Nephron (organoid): ENCODE measurements around the gene NECTIN2.
"Not testable (repeated sequence)": the region's sequence is repeated elsewhere in the genome, so short reads cannot be mapped to it uniquely, and the experiment has no call there.

ENCODE experiments used
- H3K27ac Mint-ChIP-seq, 3 experiments: 2 replicates each; pipeline ENCODE4 v1.8.0; 2020; ENCODE audit warnings: mixed read lengths in 3 of 3, mild to moderate bottlenecking in 2 of 3, moderate library complexity in 1 of 3
- H3K27me3 Mint-ChIP-seq: 2 replicates; pipeline ENCODE4 v1.8.0; 2021; ENCODE audit warnings: low read depth, mild to moderate bottlenecking, moderate library complexity, mixed read lengths
- H3K36me3 Mint-ChIP-seq: 2 replicates; pipeline ENCODE4 v1.8.0; 2020; ENCODE audit warnings: low read depth, mixed read lengths
- H3K4me1 Mint-ChIP-seq: 2 replicates; pipeline ENCODE4 v1.8.0; 2020; ENCODE audit warnings: mixed read lengths
- H3K4me3 Mint-ChIP-seq, 3 experiments: 2 replicates each; pipeline ENCODE4 v1.8.0; 2020; ENCODE audit warnings: mild to moderate bottlenecking in 3 of 3, mixed read lengths in 3 of 3, moderate library complexity in 2 of 3
- H3K9me3 Mint-ChIP-seq: 2 replicates; pipeline ENCODE4 v1.8.0; 2020; ENCODE audit warnings: mixed read lengths
- CTCF ChIP-seq, 3 experiments: fragments of 200-600 bp; sonication (generic); IDR thresholded peaks; one replicate each; pipeline ENCODE4 v1.5.0; 2021; ENCODE audit warnings: antibody characterized with exemption in 3 of 3; ENCODE audit not compliant: unreplicated experiment in 3 of 3

The NECTIN2 gene

DNA sequence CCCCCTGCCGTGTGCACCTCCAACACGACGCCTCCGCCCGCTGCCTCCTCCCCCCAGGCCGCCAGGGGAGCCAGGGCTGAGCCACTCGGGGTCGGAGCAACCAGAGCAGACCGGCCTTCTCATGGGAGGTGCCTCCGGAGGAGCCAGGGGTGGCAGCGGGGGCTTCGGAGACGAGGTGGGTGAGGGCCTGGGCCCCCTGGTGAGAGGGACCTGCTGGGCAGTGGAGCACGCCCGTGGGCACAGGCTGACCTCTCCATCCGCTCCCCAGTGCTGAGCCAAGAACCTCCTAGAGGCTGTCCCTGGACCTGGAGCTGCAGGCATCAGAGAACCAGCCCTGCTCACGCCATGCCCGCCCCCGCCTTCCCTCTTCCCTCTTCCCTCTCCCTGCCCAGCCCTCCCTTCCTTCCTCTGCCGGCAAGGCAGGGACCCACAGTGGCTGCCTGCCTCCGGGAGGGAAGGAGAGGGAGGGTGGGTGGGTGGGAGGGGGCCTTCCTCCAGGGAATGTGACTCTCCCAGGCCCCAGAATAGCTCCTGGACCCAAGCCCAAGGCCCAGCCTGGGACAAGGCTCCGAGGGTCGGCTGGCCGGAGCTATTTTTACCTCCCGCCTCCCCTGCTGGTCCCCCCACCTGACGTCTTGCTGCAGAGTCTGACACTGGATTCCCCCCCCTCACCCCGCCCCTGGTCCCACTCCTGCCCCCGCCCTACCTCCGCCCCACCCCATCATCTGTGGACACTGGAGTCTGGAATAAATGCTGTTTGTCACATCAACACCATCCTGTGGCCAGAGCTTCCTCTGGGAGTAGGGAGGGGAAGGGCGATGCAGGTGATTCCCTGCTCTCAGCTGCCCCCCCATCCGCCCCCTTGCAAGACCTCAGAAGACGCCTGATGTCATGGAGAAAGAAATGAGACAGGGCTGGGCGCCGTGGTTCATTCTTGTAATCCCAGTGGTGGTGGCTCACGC lies 25.2 kb upstream of the NECTIN2 start:
- Mint-ChIP-seq H3K9me3 (no peaks in the 10 kb centered on the region), H3K27ac (no peak overlapping the region), H3K27me3 (peaks cover 19% of the 10 kb centered on the region), H3K4me1 (peaks cover 34% of the 10 kb centered on the region), H3K36me3 (peaks cover 4% of the 10 kb centered on the region), H3K4me3 (no peak overlapping the region)
- no peak for TF ChIP-seq CTCF (IDR thresholded peaks at IDR 0.05; ENCODE audit: unreplicated experiment in 3 of 3)

- peaks cover 32% of the 10 kb centered on the region for H3K4me1 Mint-ChIP-seq
- no peaks in the 10 kb centered on the region for H3K9me3 Mint-ChIP-seq
- TF ChIP-seq CTCF (IDR thresholded peaks at IDR 0.05; ENCODE audit: unreplicated experiment in 3 of 3), result no peak
- peak overlapping the region in 2 of 3 experiments; percentile 53 to 78 for H3K27ac Mint-ChIP-seq
- peaks cover 4% of the 10 kb centered on the region for H3K36me3 Mint-ChIP-seq
- H3K4me3 Mint-ChIP-seq, result no peak overlapping the region
- H3K27me3 Mint-ChIP-seq, result peaks cover 25% of the 10 kb centered on the region
Observed at GRCh38 chr19:44822177-44822576, 23.9 kb upstream of the NECTIN2 start.

GRCh38 chr19:44822670-44823372 lies 23.3 kb upstream of the NECTIN2 start:
- peaks cover 22% of the 10 kb centered on the region for H3K27me3 Mint-ChIP-seq
- no peaks in the 10 kb centered on the region for H3K9me3 Mint-ChIP-seq
- peaks cover 32% of the 10 kb centered on the region for H3K4me1 Mint-ChIP-seq
- H3K36me3 Mint-ChIP-seq, result peaks cover 4% of the 10 kb centered on the region
- peak overlapping the region; percentile 27 to 78 (median 53) for H3K27ac Mint-ChIP-seq
- no peak overlapping the region for H3K4me3 Mint-ChIP-seq
- no peak for TF ChIP-seq CTCF (IDR thresholded peaks at IDR 0.05; ENCODE audit: unreplicated experiment in 3 of 3)

- no peak overlapping the region for H3K4me3 Mint-ChIP-seq
- peaks cover 22% of the 10 kb centered on the region for H3K27me3 Mint-ChIP-seq
- peak overlapping the region in 1 of 3 experiments; percentile 27 for H3K27ac Mint-ChIP-seq
- TF ChIP-seq CTCF (IDR thresholded peaks at IDR 0.05; ENCODE audit: unreplicated experiment in 3 of 3), result no peak
- H3K4me1 Mint-ChIP-seq, result peaks cover 27% of the 10 kb centered on the region
- H3K36me3 Mint-ChIP-seq, result no peaks in the 10 kb centered on the region
- no peaks in the 10 kb centered on the region for H3K9me3 Mint-ChIP-seq
Observed at GRCh38 chr19:44823373-44823698, 22.8 kb upstream of the NECTIN2 start.

DNA sequence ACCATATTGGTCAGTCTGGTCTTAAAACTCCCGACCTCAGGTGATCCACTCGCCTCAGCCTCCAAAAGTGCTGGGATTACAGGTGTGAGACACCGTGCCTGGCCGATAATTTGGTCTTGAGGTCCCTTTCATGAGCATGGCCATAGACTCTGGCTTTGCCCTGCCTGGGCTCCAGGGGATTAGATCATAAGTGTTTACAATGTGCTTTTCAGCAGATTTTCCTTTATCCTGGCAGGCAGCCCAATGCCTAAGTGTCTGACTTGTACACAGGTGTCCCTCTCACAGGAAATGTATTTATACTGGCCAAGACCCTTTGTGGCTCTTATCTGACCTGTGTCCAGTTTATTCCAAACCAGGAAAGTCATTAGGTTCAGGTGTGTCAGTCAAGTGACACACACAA lies 21.3 kb upstream of the NECTIN2 start:
- Mint-ChIP-seq H3K4me1 (peaks cover 22% of the 10 kb centered on the region), H3K27me3 (peaks cover 22% of the 10 kb centered on the region), H3K9me3 (no peaks in the 10 kb centered on the region), H3K36me3 (no peaks in the 10 kb centered on the region), H3K4me3 (no peak overlapping the region), H3K27ac (no peak overlapping the region)
- TF ChIP-seq CTCF (IDR thresholded peaks at IDR 0.05; ENCODE audit: unreplicated experiment in 3 of 3), result no peak

- H3K36me3 Mint-ChIP-seq, result not testable (repeated sequence)
Observed at GRCh38 chr19:44832875-44833274, 13.2 kb upstream of the NECTIN2 start.

DNA sequence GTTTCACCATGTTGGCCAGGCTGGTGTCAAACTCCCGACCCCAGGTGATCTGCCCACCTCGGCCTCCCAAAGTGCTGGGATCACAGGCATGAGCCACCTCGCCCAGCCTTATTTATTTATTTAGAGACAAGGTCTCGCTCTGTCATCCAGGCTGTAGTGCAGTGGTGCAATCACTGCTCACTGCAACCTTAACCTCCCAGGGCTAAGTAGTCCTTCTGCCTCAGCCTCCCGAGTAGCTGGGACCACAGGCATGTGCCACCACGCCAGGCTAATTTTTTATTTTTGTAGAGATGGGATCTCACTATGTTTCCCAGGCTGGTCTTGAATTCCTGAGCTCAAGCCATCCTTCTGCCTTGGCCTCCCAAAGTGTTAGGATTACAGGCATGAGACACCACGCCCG lies 11.7 kb upstream of the NECTIN2 start:
- H3K4me1 Mint-ChIP-seq, H3K4me3 Mint-ChIP-seq, H3K9me3 Mint-ChIP-seq, H3K27me3 Mint-ChIP-seq, H3K36me3 Mint-ChIP-seq, H3K27ac Mint-ChIP-seq: not testable (repeated sequence)

More at GRCh38 chr19:44832875-44833274, 13.2 kb upstream of the NECTIN2 start:
- not testable (repeated sequence) for H3K4me1 Mint-ChIP-seq, H3K9me3 Mint-ChIP-seq, H3K4me3 Mint-ChIP-seq, H3K27me3 Mint-ChIP-seq, H3K27ac Mint-ChIP-seq
